GM13976 (cell line): Measurements from ENCODE around the gene TMEFF2.

Experiments
- DNase-seq: peaks from one replicate; pipeline ENCODE4 v3.0.0; 2012; ENCODE audit warnings: low spot score
- CTCF ChIP-seq: IDR thresholded peaks from 2 replicates; pipeline ENCODE4 v1.5.1; 2012; ENCODE audit warnings: borderline replicate concordance, mild to moderate bottlenecking; ENCODE audit not compliant: insufficient read depth; ENCODE audit errors: extremely low read depth, missing control alignments, control extremely low read depth
- in situ Hi-C: fragments of 300-500 bp; cut with MboI; formaldehyde crosslinking; loops from one replicate; pipeline ENCODE4 v1.12.0; 2022; ENCODE audit warnings: low sequenced_read_pairs, mixed read lengths, inconsistent platforms; ENCODE audit not compliant: unreplicated experiment

Gene TMEFF2

DNA sequence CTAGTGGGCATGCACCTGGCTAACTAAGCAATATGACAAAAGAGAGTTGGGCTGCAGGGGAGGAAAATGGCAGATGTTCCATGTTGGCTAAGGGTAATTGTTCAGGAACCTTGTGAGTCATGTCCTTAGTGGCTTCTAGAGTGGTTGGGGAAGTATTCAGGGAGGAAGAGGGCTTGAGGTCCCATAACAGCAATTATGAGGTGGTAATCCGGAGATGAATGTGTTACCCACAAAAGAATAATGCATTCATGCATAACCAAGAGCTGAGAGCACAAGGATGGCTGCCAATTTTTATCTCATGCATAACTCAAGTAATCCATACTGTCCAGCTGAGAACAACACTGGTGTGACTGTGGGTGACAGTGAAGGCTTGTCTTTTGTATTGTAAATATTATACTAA is 42.9 kb downstream of the TMEFF2 start:
- DNase-seq = no peak
- in situ Hi-C loops = no loop called here
- TF ChIP-seq CTCF = no peak

GRCh38 chr2:192150166-192150565 is 44.6 kb downstream of the TMEFF2 start:
- in situ Hi-C loops = no loop called here
- TF ChIP-seq CTCF = no peak
- DNase-seq = no peak

DNA sequence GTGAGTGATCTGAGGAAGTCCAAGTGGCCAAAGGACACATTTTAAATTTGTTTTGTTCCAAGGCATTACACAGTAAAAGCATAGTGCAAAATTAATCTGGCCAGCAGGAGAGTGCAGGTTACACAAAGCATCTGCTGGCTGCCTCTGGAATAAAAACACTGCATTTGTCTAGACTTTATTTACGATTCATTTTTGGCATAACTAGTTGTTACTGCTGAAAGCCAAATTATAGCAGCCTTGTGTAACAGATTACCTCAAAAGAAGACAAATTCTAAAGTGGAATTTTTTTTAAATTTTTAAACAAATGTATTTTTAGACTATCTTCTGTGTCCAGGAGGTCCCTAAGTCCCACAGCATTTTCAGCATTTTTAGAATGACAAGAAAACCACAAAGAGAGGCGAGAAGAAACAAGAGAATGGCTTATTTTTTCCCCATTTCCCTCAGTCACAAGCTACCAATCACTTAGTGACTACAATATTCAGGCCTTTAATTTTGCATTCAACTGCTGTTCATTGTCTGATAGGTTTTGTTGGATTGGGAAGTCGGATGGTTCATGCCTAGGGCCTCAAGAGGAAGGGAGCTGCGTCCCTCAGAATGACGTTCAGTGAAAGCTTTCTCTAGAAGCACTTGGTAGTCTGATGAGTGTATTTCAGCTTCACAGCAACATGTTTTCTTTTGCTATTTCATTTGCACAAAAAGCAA is 46.0 kb downstream of the TMEFF2 start:
- no peak for DNase-seq
- no peak for TF ChIP-seq CTCF
- in situ Hi-C loops = no loop called here

DNA sequence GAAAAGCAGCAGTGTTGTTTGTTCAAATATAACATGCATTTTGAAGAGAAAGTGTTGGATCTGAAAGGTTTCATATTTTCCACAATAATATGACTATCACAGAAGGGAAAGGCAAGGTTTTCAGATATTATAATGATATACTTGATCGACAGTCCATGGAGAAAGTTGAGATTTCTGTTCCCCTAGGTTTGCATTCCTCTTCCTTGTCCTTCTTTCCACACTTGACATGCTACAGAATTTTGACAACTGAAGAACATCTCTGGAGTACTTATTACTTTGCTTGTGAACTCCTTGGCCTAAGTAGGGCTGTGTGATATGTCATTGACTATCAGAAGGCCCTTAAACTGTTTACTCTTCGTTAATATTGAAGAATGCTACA is 46.5 kb downstream of the TMEFF2 start:
- DNase-seq = no peak
- TF ChIP-seq CTCF = no peak
- in situ Hi-C loops = no loop called here

- TF ChIP-seq CTCF = no peak
- no peak for DNase-seq
- in situ Hi-C loops = no loop called here
Measured at GRCh38 chr2:192146069-192147015, 48.4 kb downstream of the TMEFF2 start.

DNA sequence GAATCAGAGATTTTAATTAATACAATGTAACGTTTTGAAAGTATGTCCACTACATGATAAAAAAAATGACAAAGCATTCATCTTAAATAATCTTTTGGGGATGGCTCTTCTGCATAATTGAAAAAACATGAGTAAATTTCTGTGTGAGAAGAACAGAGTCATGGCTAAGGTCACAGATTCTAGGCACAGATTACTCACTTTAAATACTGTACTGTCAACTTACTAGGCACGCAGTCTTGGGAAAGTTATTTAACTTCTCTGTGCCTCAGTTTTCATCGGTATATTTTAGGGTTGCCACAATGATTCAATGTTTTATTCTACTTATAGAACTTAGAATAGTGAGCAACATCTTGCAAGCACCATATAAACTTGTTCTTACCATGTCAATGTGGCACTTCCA is 49.2 kb downstream of the TMEFF2 start:
- DNase-seq = no peak
- in situ Hi-C loops = no loop called here
- TF ChIP-seq CTCF = no peak
